H1 (cell line): ENCODE results near the gene ZC3HAV1. TPM values are rescaled to one million over a fixed set of nuclear protein-coding genes. Genes with fewer than 3 reads are reported as not detected.
A peak's percentile ranks its signal among the peaks of the same experiment; 100 is the strongest.

ENCODE experiments used
- CTCF ChIA-PET: fragments of 300-600 bp; sonication (Branson Sonifier 250); formaldehyde crosslinking; loops from one replicate; lab custom pipeline; 2021; ENCODE audit not compliant: partially characterized antibody; lab: Charles Lee
- POLR2A ChIA-PET: fragments of 300-600 bp; sonication (Branson Sonifier 250); formaldehyde crosslinking; loops from one replicate; lab custom pipeline; 2021; ENCODE audit warnings: inconsistent platforms; ENCODE audit not compliant: partially characterized antibody; lab: Charles Lee
- DNase-seq, 2 experiments: peaks; one replicate each; pipeline versions ENCODE4 v3.0.0 to v3.0.0-alpha.2; 2010 to 2022; ENCODE audit warnings: low spot score in 2 of 2, low read depth in 1 of 2, mixed read lengths in 1 of 2
- FAIRE-seq: peaks from 2 replicates; lab custom pipeline; 2011; peaks lifted over from hg19 to GRCh38; lab: Jason Lieb, UNC
- H2AFZ ChIP-seq: 2 replicates; pipeline ENCODE4 v1.8.1; 2012; ENCODE audit warnings: low read length, inconsistent platforms
- H2AK5ac ChIP-seq: 2 replicates; pipeline ENCODE4 v1.6.1; 2013; ENCODE audit warnings: low read depth, low read length
- H2BK120ac ChIP-seq: replicated peaks from 2 replicates; pipeline ENCODE3; 2013; ENCODE audit warnings: low read depth, low read length, inconsistent platforms
- H2BK12ac ChIP-seq: 2 replicates; pipeline ENCODE4 v1.6.1; 2013; ENCODE audit warnings: low read depth, low read length
- H2BK15ac ChIP-seq: 2 replicates; pipeline ENCODE4 v1.6.1; 2013; ENCODE audit warnings: low read length
- H2BK20ac ChIP-seq: 2 replicates; pipeline ENCODE4 v1.6.1; 2013; ENCODE audit warnings: low read length
- H2BK5ac ChIP-seq: 2 replicates; pipeline ENCODE4 v1.6.1; 2013; ENCODE audit warnings: low read depth, low read length
- H3K14ac ChIP-seq: 2 replicates; pipeline ENCODE4 v1.6.1; 2013; ENCODE audit warnings: inconsistent platforms; ENCODE audit not compliant: insufficient read length
- H3K18ac ChIP-seq: 2 replicates; pipeline ENCODE4 v1.6.1; 2013; ENCODE audit warnings: low read length; ENCODE audit errors: extremely low read depth
- H3K23ac ChIP-seq: 2 replicates; pipeline ENCODE4 v1.6.1; 2013; ENCODE audit warnings: inconsistent platforms; ENCODE audit not compliant: insufficient read length
- H3K23me2 ChIP-seq: 2 replicates; pipeline ENCODE4 v1.6.1; 2013; ENCODE audit warnings: low read depth, low read length
- H3K27ac ChIP-seq: 2 replicates; pipeline ENCODE4 v1.6.1; 2011; ENCODE audit warnings: low read depth, low read length, inconsistent platforms
- H3K27me3 ChIP-seq, 4 experiments: replicated peaks in 1 of 4; 1 replicate in 1 of 4; 2 replicates in 3 of 4; pipeline versions ENCODE4 v1.6.1 to v1.8.1; 2011 to 2013; ENCODE audit warnings: low read length in 3 of 4, mild to moderate bottlenecking in 3 of 4, inconsistent platforms in 2 of 4, mixed read lengths in 2 of 4, moderate library complexity in 1 of 4; ENCODE audit not compliant: control insufficient read depth in 3 of 4, insufficient read depth in 3 of 4; ENCODE audit errors: extremely low read depth in 1 of 4
- H3K36me3 ChIP-seq, 4 experiments: 2 replicates each; pipeline versions ENCODE4 v1.6.1 to v1.8.1; 2011 to 2013; ENCODE audit warnings: mild to moderate bottlenecking in 4 of 4, low read length in 3 of 4, moderate library complexity in 2 of 4, control low read depth in 1 of 4, inconsistent platforms in 1 of 4; ENCODE audit not compliant: insufficient read depth in 4 of 4, control insufficient read depth in 2 of 4
- H3K4ac ChIP-seq: replicated peaks from 2 replicates; pipeline ENCODE3; 2013; ENCODE audit warnings: low read length, low read depth, mixed read lengths, inconsistent platforms; ENCODE audit not compliant: insufficient read length
- H3K4me1 ChIP-seq, 4 experiments: replicated peaks in 1 of 4; 1 replicate in 1 of 4; 2 replicates in 3 of 4; pipeline versions ENCODE4 v1.6.1 to v1.8.1; 2011 to 2013; ENCODE audit warnings: low read length in 3 of 4, inconsistent platforms in 2 of 4, mixed read lengths in 1 of 4; ENCODE audit not compliant: insufficient read depth in 4 of 4, control insufficient read depth in 3 of 4
- H3K4me2 ChIP-seq, 2 experiments: 2 replicates each; pipeline versions ENCODE4 v1.6.1 to v1.8.1; 2011 to 2013; ENCODE audit warnings: low read depth in 2 of 2, low read length in 2 of 2, control low read depth in 1 of 2, inconsistent platforms in 1 of 2, mild to moderate bottlenecking in 1 of 2; ENCODE audit not compliant: insufficient read depth in 1 of 2
- H3K4me3 ChIP-seq, 4 experiments: fragments of 200-600, 300-600 bp in 1 of 4; sonication (generic), shearing (Covaris generic), sonication (Bioruptor Twin) in 1 of 4; 2 replicates each; pipeline versions ENCODE4 v1.5.1 to v1.8.1; 2011 to 2016; ENCODE audit warnings: low read length in 4 of 4, low read depth in 3 of 4, control low read depth in 2 of 4, inconsistent platforms in 2 of 4, mild to moderate bottlenecking in 2 of 4, mixed read lengths in 1 of 4, moderate library complexity in 1 of 4; ENCODE audit not compliant: insufficient read depth in 2 of 4; ENCODE audit errors: extremely low read depth in 1 of 4
- H3K56ac ChIP-seq: replicated peaks from 2 replicates; pipeline ENCODE3; 2013; ENCODE audit warnings: low read depth, mild to moderate bottlenecking, mixed read lengths, low read length, inconsistent platforms; ENCODE audit not compliant: insufficient read length
- H3K79me1 ChIP-seq: 2 replicates; pipeline ENCODE4 v1.6.1; 2013; ENCODE audit warnings: low read depth, low read length, control low read depth
- H3K79me2 ChIP-seq, 2 experiments: 2 replicates each; pipeline versions ENCODE4 v1.6.1 to v1.8.1; 2012 to 2013; ENCODE audit warnings: low read length in 2 of 2, mild to moderate bottlenecking in 2 of 2, inconsistent platforms in 1 of 2; ENCODE audit not compliant: insufficient read depth in 2 of 2, control insufficient read depth in 1 of 2
- H3K9ac ChIP-seq, 4 experiments: replicated peaks in 1 of 4; 1 replicate in 1 of 4; 2 replicates in 3 of 4; pipeline versions ENCODE4 v1.6.1 to v1.8.1; 2011 to 2013; ENCODE audit warnings: low read depth in 3 of 4, low read length in 3 of 4, control low read depth in 2 of 4, mild to moderate bottlenecking in 2 of 4, moderate library complexity in 2 of 4, inconsistent platforms in 1 of 4; ENCODE audit errors: extremely low read depth in 1 of 4
- H3K9me3 ChIP-seq, 2 experiments: 2 replicates each; pipeline versions ENCODE4 v1.6.1 to v1.8.1; 2012 to 2013; ENCODE audit warnings: mild to moderate bottlenecking in 2 of 2, moderate library complexity in 2 of 2, control low read depth in 1 of 2, inconsistent platforms in 1 of 2, low read depth in 1 of 2, low read length in 1 of 2, mixed read lengths in 1 of 2; ENCODE audit not compliant: insufficient read depth in 2 of 2
- H4K20me1 ChIP-seq, 2 experiments: replicated peaks in 1 of 2; 2 replicates each; pipeline versions ENCODE3 to v1.8.1; 2011 to 2013; ENCODE audit warnings: inconsistent platforms in 2 of 2, low read length in 2 of 2, mild to moderate bottlenecking in 1 of 2; ENCODE audit not compliant: insufficient read depth in 2 of 2, control insufficient read depth in 1 of 2
- H4K5ac ChIP-seq: 2 replicates; pipeline ENCODE4 v1.6.1; 2013; ENCODE audit warnings: low read length, low read depth, mixed read lengths, inconsistent platforms; ENCODE audit not compliant: insufficient read length
- H4K8ac ChIP-seq: 2 replicates; pipeline ENCODE4 v1.8.0; 2013; ENCODE audit warnings: mild to moderate bottlenecking, moderate library complexity, low read length, inconsistent platforms; ENCODE audit not compliant: insufficient read depth; ENCODE audit errors: extremely low read depth
- H4K91ac ChIP-seq: replicated peaks from 2 replicates; pipeline ENCODE3; 2013; ENCODE audit warnings: low read length, mixed read lengths, inconsistent platforms; ENCODE audit not compliant: insufficient read length
- CEBPB ChIP-seq: IDR thresholded peaks from 2 replicates; pipeline ENCODE4 v1.6.1; 2012; ENCODE audit warnings: low read depth, low read length
- CREB1 ChIP-seq: IDR thresholded peaks from 2 replicates; pipeline ENCODE4 v1.6.1; 2012; ENCODE audit warnings: inconsistent platforms
- KDM4A ChIP-seq: IDR thresholded peaks from one replicate; pipeline ENCODE4 v1.7.1; 2012; ENCODE audit warnings: low read depth, mild to moderate bottlenecking, moderate library complexity, low read length, inconsistent platforms; ENCODE audit not compliant: severe bottlenecking
- PHF8 ChIP-seq: fragments of 200-600 bp; sonication (generic); conservative IDR thresholded peaks from 2 replicates; pipeline ENCODE4 v1.7.1; 2012; ENCODE audit warnings: low read depth, mild to moderate bottlenecking, inconsistent platforms, low read length, moderate library complexity
- RXRA ChIP-seq: IDR thresholded peaks from 2 replicates; pipeline ENCODE4 v1.6.1; 2011; ENCODE audit warnings: low read depth, mild to moderate bottlenecking, low read length, moderate library complexity; ENCODE audit not compliant: insufficient read depth
- TAF7 ChIP-seq: optimal IDR thresholded peaks from 2 replicates; pipeline ENCODE3; 2011; ENCODE audit warnings: low read depth, mild to moderate bottlenecking, inconsistent platforms, low read length, moderate library complexity, borderline replicate concordance
- WGBS, 2 experiments: shearing (Covaris generic) in 1 of 2; methylation state at CpG; one replicate each; pipeline versions ENCODE4 v1.1.6 to v1.1.7; 2013 to 2015; ENCODE audit warnings: low lambda C conversion rate in 2 of 2, mixed read lengths in 2 of 2, inconsistent platforms in 1 of 2, low coverage in 1 of 2, missing lambda C conversion rate in 1 of 2; ENCODE audit not compliant: insufficient replicate concordance in 2 of 2, insufficient coverage in 1 of 2, insufficient read length in 1 of 2; ENCODE audit errors: extremely low coverage in 1 of 2, missing lambda C conversion rate in 1 of 2; 5-methylcytosine and 5-hydroxymethylcytosine counted together
- polyA plus RNA-seq, 7 experiments: library from polyadenylated mRNA; depleted of rRNA in 3 of 7; stranded (reverse) in 5 of 7; unstranded in 2 of 7; fragments of >200 nt in 5 of 7; fragments of 200-250 nt in 2 of 7; gene quantifications; 1 replicate in 5 of 7; 2 replicates in 1 of 7; 4 replicates in 1 of 7; pipeline versions ENCODE4 v1.2.1 to v1.2.3, GENCODE V29; 2011 to 2013; ENCODE audit warnings: missing spikeins in 2 of 7, mixed read lengths in 2 of 7
- total RNA-seq: library from RNA; stranded (reverse); fragmentation: NEBNext Ultra II Directional; extraction: Animal tissue kit (Norgen Biotek cat#: 25700); gene quantifications from 2 replicates; pipeline ENCODE4 v1.2.1, GENCODE V29; 2021
- TF ChIP-seq, protein P1 (sequence below): IDR thresholded peaks from 2 replicates; pipeline ENCODE4 v1.6.1; 2012; ENCODE audit warnings: inconsistent platforms
- TF ChIP-seq, protein P2 (sequence below): IDR thresholded peaks from 2 replicates; pipeline ENCODE4 v1.6.1; 2012; ENCODE audit warnings: inconsistent platforms

ZC3HAV1 gene
- total and polyA plus RNA-seq, 2 of the 8 experiments (the other 6 are each of a cell fraction or from before 2014, with no cell fraction given) = 22.5 to 43.4 TPM

DNA sequence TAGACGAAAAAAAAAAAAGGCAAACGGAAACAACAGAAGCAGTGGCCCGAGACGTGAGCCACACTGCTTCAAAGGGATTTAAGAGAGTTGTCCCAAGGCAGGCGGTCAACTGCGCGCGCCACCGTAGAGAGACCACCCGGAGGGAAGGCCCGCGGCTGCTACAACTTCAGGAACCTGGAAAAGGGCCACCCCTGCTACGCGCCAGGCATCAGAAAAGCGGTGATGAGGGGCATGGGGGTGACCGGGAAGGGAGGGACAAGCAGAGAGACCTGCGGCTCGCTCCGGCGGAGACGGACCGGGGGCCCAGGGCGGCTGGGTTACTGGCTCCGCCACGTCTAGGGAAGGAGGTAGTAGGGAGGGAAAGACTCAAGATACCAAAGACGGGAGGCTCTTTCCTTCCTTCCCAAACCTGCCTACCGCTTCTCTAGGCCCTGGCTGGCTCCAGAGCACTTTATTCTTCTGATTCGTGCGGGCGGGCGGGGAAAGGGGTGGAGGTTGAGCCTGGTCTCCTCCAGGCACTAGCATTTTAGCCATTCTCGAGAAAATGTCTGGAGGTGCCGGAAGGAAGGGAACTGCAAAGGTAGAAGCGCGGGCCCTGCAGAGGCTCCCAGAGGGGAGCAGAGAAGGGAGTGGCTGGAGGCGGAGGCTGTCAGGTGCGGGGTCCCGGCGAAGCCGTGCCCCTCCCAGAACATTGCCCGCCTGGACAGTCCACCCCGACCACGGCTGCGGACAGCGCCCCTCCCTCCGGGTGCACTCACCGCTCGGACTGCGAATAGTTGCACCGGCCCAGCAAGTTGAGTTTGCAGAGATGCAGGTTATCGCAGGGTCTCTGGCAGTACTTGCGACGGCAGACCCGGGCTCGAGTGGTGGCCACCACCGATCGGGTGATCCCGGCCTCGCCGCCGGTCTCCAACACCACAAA, 993 bp downstream of the ZC3HAV1 start:
- Histone ChIP-seq H3K9me3 (no peaks in the 10 kb centered on the region), H2BK12ac (no peak overlapping the region), H3K27ac (no peak overlapping the region), H3K9ac (peak overlapping the region; percentile 60 to 76 (median 68)), H3K4ac (no peak overlapping the region), H4K20me1 (no peaks in the 10 kb centered on the region), H3K79me1 (peaks cover 4% of the 10 kb centered on the region; the same call in 1 of the 2 replicates), H2BK20ac (no peak overlapping the region), H3K27me3 (peaks cover 0 to 7% (median 5%) of the 10 kb centered on the region in 4 experiments; a peak in 5 of 7 replicates), H4K8ac (peak overlapping the region; percentile 92), H2BK5ac (peak overlapping the region; percentile 68; the same call in 1 of the 2 replicates), H2AFZ (peak overlapping the region; percentile 86), H3K79me2 (peaks cover 0 to 31% of the 10 kb centered on the region in 2 experiments; a peak in 2 of 4 replicates), H4K5ac (peak overlapping the region; percentile 85), H3K4me3 (peak overlapping the region; percentile 73 to 97 (median 95)), H3K4me1 (peaks cover 0 to 9% (median 5%) of the 10 kb centered on the region in 4 experiments; a peak in 3 of 7 replicates), H4K91ac (peak overlapping the region; percentile 49), H3K4me2 (peak overlapping the region; percentile 82 to 89), H3K23ac (no peak overlapping the region), H3K14ac (no peak overlapping the region), H2AK5ac (no peak overlapping the region), H2BK120ac (peak overlapping the region; percentile 75), H3K18ac (peak overlapping the region; percentile 73; the same call in 1 of the 2 replicates), H2BK15ac (peak overlapping the region; percentile 88; the same call in 1 of the 2 replicates), H3K23me2 (peaks cover 12% of the 10 kb centered on the region), H3K36me3 (no peaks in the 10 kb centered on the region), H3K56ac (peak overlapping the region; percentile 78)
- ChIA-PET POLR2A (interaction anchor here (0.9 to 1.5 kb wide), 4 partner anchors 14 to 232 kb away, joined by 3 to 4 read pairs (median 3); partner anchors contain the start of gene UBN2), CTCF (interaction anchor here (0.6 kb wide), 1 partner anchor 57 kb away, joined by 3 read pairs; no protein-coding TSS in a partner anchor)
- WGBS, 2 experiments = 2% methylated on average over 59 of the region's 61 CpGs; no CpG with 5 or more reads in 1 of the 2 experiments
- DNase-seq (peak in 1 of 2 experiments; percentile 76), FAIRE-seq (no peak)
- TF ChIP-seq CEBPB (no peak), RXRA (no peak), KDM4A (no peak), CREB1 (peak; percentile 21; the same call in 1 of the 2 replicates), TAF7 (no peak), PHF8 (0 out of 2 replicates have a peak, but pooled peaks have one; percentile 28)
- TF ChIP-seq, protein P1, sequence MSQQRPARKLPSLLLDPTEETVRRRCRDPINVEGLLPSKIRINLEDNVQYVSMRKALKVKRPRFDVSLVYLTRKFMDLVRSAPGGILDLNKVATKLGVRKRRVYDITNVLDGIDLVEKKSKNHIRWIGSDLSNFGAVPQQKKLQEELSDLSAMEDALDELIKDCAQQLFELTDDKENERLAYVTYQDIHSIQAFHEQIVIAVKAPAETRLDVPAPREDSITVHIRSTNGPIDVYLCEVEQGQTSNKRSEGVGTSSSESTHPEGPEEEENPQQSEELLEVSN = 0 out of 2 replicates have a peak, but pooled peaks have one; percentile 39
- TF ChIP-seq, protein P2, sequence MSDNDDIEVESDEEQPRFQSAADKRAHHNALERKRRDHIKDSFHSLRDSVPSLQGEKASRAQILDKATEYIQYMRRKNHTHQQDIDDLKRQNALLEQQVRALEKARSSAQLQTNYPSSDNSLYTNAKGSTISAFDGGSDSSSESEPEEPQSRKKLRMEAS = peak; percentile 61
